Measurements from ENCODE around the gene DNER.

DNER gene

DNA sequence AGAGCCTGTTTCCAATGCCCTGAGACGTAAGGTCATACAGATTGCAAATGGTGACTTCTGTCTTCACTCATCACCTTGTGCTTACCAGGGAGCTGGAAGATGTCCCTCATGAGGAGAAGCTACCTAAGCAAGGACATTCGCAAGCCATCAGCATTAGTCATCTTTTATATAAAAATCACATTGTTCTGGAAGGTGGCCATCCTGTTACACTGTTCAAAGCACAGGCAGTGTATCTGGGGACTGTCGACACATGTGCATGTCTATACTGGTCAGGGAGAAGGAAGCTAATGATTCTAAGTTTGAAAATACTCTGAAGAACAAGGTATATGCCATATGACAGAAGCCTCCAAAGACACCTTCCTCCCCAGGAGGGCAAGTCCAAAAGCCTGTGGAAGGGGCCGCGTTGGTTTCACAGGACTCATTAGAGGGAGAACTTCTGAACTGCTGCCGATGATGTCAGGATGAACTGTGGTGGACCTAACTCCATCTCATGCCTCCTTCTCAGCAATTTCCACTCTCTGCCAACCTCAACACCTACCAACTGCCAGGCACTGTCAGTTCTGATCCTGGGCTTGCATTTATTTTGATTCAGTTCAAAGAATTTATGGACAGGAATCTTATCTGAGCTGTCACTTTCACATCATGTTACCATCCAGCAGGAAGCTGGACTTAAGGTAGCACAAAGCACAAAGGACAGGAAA lies 39.4 kb downstream of the DNER start:
- Histone ChIP-seq H2AFZ (no peak overlapping the region), H3K4me1 (peaks cover 37% of the 10 kb centered on the region), H3K27ac (peak overlapping the region; percentile 26), H3K79me2 (no peaks in the 10 kb centered on the region), H3K9ac (no peak overlapping the region), H3K9me3 (ENCODE audit: control insufficient read depth, low read length) (no peaks in the 10 kb centered on the region), H3K4me3 (ENCODE audit: low read depth, low read length) (no peak overlapping the region), H3K36me3 (ENCODE audit: control insufficient read depth, insufficient read depth, low read length) (no peaks in the 10 kb centered on the region), H3K27me3 (ENCODE audit: control insufficient read depth, insufficient read depth, low read length) (no peaks in the 10 kb centered on the region), H3K4me2 (ENCODE audit: low read length) (no peak overlapping the region)
- TF ChIP-seq CTCF (IDR thresholded peaks at IDR 0.05): no peak

GRCh38 chr2:229673676-229674075 lies 40.7 kb downstream of the DNER start:
- Histone ChIP-seq H3K36me3 (ENCODE audit: control insufficient read depth, insufficient read depth, low read length) (no peaks in the 10 kb centered on the region), H3K79me2 (no peaks in the 10 kb centered on the region), H3K27me3 (ENCODE audit: control insufficient read depth, insufficient read depth, low read length) (no peaks in the 10 kb centered on the region), H3K9ac (no peak overlapping the region), H3K27ac (no peak overlapping the region), H3K4me3 (ENCODE audit: low read depth, low read length) (no peak overlapping the region), H3K9me3 (ENCODE audit: control insufficient read depth, low read length) (no peaks in the 10 kb centered on the region), H2AFZ (peak overlapping the region; percentile 1), H3K4me1 (peaks cover 40% of the 10 kb centered on the region), H3K4me2 (ENCODE audit: low read length) (no peak overlapping the region)
- TF ChIP-seq CTCF (IDR thresholded peaks at IDR 0.05): no peak

DNA sequence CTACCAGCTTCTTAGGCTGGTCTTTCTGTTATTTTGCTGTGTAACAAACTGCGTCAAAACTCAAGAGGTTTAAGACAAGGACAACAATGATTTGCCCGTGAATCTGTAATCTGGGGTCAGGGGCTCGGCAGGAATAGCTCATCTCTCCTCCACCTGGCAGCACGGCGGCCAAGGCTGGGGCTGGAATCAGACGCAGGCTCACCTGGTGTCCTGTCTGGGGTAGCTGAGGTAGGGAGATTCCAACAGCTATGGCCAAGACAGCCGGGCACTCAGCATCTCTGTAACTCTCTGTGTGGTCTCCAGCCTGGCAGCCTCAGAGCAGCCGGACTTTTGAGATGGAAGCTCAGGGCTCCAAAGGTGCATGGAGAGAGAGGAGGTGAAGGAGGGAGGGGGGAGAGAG lies 42.3 kb downstream of the DNER start:
- Histone ChIP-seq H3K9me3 (ENCODE audit: control insufficient read depth, low read length) (no peaks in the 10 kb centered on the region), H3K27me3 (ENCODE audit: control insufficient read depth, insufficient read depth, low read length) (no peaks in the 10 kb centered on the region), H3K9ac (no peak overlapping the region), H3K79me2 (no peaks in the 10 kb centered on the region), H3K4me1 (peaks cover 40% of the 10 kb centered on the region), H3K4me3 (ENCODE audit: low read depth, low read length) (no peak overlapping the region), H2AFZ (peak overlapping the region; percentile 27), H3K27ac (no peak overlapping the region), H3K4me2 (ENCODE audit: low read length) (no peak overlapping the region), H3K36me3 (ENCODE audit: control insufficient read depth, insufficient read depth, low read length) (no peaks in the 10 kb centered on the region)
- no peak for TF ChIP-seq CTCF (IDR thresholded peaks at IDR 0.05)

GRCh38 chr2:229669841-229670240 lies 44.5 kb downstream of the DNER start:
- Histone ChIP-seq H3K79me2 (no peaks in the 10 kb centered on the region), H3K27me3 (ENCODE audit: control insufficient read depth, insufficient read depth, low read length) (no peaks in the 10 kb centered on the region), H3K36me3 (ENCODE audit: control insufficient read depth, insufficient read depth, low read length) (no peaks in the 10 kb centered on the region), H3K4me2 (ENCODE audit: low read length) (no peak overlapping the region), H3K9me3 (ENCODE audit: control insufficient read depth, low read length) (no peaks in the 10 kb centered on the region), H3K9ac (no peak overlapping the region), H3K4me1 (peaks cover 37% of the 10 kb centered on the region), H2AFZ (no peak overlapping the region), H3K27ac (no peak overlapping the region), H3K4me3 (ENCODE audit: low read depth, low read length) (no peak overlapping the region)
- TF ChIP-seq CTCF (IDR thresholded peaks at IDR 0.05): no peak

DNA sequence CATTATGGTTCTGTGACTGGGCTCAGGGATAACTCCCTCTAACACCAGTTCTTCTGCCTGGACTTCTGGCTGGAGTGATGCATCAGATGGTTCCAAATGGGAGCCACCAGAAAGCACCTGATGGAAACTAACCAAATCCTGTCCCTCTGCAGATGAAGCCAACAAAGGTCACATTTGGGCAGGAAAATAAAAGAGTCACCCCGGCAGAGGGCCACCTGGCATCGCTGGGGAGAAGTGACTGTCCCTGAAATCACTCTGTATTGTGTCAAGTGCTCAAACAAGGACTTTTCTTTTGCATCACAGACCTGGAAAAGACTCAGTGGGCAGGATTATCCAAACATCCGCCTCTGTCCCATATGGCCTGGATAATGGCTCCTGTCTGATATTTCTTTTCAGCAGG lies 47.5 kb downstream of the DNER start:
- Histone ChIP-seq H3K4me3 (ENCODE audit: low read depth, low read length) (no peak overlapping the region), H3K9ac (no peak overlapping the region), H3K9me3 (ENCODE audit: control insufficient read depth, low read length) (no peaks in the 10 kb centered on the region), H3K4me2 (ENCODE audit: low read length) (no peak overlapping the region), H2AFZ (no peak overlapping the region), H3K36me3 (ENCODE audit: control insufficient read depth, insufficient read depth, low read length) (no peaks in the 10 kb centered on the region), H3K27ac (no peak overlapping the region), H3K27me3 (ENCODE audit: control insufficient read depth, insufficient read depth, low read length) (no peaks in the 10 kb centered on the region), H3K4me1 (peaks cover 20% of the 10 kb centered on the region), H3K79me2 (no peaks in the 10 kb centered on the region)
- no peak for TF ChIP-seq CTCF (IDR thresholded peaks at IDR 0.05)
